ENCODE measurements around the gene CDH3.

CDH3 gene

DNA sequence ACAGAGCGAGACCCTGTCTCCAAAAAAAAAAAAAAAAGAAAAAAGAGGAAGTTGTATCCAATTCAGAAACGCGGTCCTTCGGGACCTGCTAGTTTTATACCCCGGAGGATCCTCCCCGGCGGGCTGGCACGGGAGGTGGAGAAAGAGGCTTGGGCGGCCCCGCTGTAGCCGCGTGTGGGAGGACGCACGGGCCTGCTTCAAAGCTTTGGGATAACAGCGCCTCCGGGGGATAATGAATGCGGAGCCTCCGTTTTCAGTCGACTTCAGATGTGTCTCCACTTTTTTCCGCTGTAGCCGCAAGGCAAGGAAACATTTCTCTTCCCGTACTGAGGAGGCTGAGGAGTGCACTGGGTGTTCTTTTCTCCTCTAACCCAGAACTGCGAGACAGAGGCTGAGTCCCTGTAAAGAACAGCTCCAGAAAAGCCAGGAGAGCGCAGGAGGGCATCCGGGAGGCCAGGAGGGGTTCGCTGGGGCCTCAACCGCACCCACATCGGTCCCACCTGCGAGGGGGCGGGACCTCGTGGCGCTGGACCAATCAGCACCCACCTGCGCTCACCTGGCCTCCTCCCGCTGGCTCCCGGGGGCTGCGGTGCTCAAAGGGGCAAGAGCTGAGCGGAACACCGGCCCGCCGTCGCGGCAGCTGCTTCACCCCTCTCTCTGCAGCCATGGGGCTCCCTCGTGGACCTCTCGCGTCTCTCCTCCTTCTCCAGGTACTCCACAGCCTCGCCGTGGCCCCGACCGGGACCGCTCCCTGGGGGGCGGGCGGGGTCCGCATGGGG, at the start of gene CDH3:
Gene CDH3 (plus strand): TSS at position 596 of the 779 bp plus-strand sequence. CDS start 70 bp downstream, at position 666.
- peak; percentile 52 for DNase-seq (ENCODE audit: low read depth, low spot score)

DNA sequence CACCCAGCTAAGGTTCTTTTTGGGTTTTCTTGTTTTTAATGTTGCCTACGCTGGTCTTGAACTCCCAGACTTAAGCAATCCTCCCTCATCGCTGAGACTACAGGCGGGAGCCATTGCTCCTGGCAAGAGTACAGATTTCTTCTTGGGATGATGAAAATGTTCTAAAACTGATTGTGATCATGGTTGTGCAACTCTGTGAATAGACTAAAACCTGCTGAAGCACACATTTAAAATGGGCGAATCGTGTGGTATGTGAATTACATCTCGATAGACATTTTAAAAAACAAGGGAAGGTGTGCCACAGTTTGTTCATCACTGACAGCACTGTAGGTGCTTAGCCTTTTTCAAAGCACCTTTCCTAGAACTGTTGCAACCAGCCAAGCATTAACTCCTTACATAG, 48.8 kb upstream of the CDH3 start:
- no peak for DNase-seq (ENCODE audit: low read depth, low spot score)

DNA sequence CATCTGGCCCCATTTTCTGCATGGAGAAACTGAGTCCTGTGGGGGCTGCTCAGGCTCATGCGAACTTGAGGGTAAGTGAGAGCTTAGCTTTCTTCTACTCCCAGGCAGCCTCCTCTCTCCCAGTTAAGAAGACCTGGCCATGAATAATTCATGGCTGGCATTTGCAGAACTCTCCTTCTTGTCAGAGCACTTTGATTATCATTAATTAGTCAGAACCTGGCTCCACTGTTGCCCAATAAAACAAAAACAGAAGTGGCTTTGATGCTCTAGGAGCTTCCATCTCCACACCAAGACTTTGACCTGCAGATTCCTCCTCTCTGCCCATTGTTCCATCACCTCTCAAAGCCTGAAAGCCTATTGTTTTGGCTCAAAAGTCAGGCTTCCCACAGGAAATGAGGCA, 45.5 kb upstream of the CDH3 start:
- no peak for DNase-seq (ENCODE audit: low read depth, low spot score)

DNA sequence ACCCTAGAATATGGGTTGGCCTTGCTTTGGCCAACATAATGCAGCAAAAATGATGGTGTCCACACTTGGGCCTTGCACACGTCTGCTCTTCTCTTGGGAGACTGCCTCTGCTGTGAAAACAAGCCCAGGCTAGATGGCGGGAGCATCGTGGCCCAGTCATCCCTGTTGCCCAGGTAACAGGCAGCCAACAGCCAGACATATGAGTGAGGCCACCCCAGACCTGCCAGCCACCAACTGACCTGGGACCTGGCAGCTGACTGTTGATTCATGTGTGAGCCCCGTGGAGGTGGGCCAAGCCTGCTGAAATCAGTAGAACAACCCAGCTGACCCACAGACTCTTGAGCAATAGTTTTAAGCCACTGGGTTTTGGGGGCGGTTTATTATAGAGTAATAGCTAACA, 39.4 kb upstream of the CDH3 start:
- DNase-seq (ENCODE audit: low read depth, low spot score): no peak

DNA sequence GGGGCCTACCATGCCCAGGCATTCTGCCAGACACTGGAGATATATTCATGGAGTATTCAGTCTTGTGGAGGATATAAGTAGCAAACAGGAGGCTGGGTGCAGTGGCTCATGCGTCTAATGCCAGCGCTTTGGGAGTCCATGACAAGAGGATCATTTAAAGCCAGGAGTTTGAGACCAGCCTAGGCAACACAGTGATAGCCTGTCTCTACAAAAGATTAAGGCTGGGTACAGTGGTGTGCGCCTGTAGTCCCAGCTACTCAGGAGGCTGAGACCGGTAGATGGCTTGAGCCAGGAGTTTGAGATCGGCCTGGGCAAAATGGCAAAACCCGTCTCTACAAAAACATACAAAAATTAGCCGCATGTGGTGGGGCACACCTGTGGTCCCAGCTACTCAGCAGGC, 37.7 kb upstream of the CDH3 start:
- no peak for DNase-seq (ENCODE audit: low read depth, low spot score)

DNA sequence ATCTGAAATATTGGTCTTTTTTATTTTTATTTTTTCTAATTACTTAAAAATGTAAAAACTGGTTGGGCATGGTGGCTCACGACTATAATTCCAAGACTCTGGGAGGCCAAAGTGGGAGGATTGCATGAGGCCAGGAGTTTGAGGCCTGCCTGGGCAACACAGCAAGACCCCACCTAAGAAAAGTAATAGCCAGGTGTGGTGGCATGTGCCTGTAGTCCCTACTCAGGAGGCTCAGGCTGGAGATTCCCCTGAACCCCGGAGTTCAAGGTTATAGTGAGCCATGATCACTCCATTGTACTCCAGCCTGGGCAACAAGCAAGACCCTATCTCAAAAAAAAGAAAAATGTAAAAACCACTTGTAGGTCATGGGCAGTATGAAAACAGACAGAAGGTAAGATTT, 36.8 kb upstream of the CDH3 start:
- DNase-seq (ENCODE audit: low read depth, low spot score): no peak

DNA sequence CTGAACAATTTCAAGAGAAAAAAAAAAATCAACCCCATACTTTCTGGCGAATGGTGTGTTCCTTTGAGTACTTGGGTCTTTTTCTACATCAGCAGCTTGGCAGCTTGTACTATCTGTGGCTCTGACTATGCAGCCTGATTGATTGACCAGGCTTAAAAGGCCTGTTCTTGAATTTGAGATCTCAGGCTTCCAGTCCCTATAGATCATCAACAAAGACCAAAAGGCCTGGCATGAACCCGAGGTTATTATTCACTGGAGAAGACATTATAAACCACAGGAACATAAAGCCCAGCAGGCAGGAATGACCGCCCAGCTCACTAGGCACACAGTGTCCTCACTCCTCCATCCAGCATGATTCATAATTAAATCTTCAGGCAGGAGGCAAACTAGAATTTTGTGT, 32.1 kb upstream of the CDH3 start:
- no peak for DNase-seq (ENCODE audit: low read depth, low spot score)

DNA sequence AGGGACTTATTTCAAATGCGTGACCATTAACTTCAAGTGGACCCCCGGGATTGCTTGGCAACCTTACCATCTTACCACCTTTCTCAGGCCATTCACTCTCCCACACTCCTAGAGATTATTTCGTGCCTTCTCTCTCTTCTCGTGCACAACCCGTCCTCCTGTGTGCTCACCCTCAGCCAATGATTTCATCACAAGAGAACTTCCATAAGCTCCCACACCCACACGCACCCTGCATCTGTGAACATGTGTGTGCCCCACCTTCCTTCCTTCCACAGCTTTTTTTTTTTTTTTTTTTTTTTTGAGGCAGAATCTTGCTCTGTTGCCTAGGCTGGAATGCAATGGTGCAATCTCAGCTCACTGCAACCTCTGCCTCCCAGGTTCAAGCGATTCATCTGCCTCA, 27.4 kb upstream of the CDH3 start:
- DNase-seq (ENCODE audit: low read depth, low spot score): no peak

DNA sequence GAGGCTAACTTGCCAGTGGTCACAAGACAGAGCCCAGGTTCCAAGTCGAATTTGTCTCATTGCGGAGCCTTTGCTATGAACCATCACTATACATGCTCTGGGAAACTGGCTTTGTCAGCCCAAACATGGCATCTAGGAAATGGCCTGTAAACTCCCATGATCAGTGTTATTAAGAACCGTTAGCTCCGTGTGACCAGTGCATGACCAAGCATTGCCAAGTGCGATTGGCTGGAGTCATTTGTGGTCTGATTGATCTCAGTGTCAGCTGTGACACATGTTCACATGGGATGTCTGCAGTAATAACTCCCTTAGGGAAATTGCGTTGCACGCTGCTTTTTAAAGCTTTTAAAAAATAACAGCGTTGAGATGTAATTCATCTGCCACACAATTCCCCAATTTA, 18.6 kb upstream of the CDH3 start:
- DNase-seq (ENCODE audit: low read depth, low spot score): no peak

DNA sequence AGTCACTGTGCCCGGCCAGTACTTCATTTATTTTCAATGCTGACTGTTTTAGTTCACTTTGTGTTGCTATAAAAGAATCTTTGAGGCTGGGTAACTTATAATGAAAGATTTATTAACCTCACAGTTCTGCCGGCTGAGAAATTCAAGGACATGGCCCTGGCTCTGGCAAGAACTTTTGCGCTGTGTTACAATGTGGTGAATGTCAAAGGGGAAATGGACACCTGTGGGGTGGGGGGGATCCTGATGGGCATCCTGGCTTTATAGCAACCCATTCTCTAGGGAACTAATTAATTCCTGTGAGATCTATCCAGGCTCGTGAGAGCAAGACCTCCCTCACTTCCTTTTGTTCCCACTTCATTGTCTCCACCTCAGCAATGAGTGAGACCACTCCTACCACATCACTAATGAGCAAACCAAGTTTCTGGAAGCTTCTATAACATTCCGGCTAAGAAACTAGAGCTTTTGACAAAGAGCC, 17.1 kb upstream of the CDH3 start:
- DNase-seq (ENCODE audit: low read depth, low spot score): no peak

DNA sequence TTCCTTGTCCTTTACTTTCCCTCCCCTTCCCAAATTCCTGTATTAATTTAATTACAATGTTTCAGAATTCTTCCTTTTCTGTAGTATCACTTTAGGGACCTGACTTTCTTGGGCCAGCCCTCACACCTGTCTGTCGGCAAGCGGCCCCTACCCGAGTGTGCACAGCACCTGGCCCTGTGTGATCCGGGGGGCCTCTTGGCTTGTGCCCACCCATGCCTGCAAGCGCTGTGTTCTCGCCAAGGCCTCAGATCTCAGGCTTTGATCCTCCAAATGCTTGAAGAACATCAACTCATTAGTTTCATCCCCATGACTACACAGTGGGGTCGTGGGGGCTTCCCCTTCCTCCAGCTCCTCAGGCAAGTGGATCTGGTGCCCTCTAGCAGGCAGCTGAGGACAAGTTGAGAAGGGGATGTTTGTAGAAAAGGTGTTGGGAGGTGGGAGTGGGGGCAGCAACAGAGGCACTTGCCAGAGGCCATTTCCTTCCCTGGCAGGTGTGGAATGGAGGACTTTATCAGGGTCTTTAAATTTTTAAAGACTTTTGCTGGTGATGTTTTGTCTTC, 15.7 kb upstream of the CDH3 start:
- no peak for DNase-seq (ENCODE audit: low read depth, low spot score)

DNA sequence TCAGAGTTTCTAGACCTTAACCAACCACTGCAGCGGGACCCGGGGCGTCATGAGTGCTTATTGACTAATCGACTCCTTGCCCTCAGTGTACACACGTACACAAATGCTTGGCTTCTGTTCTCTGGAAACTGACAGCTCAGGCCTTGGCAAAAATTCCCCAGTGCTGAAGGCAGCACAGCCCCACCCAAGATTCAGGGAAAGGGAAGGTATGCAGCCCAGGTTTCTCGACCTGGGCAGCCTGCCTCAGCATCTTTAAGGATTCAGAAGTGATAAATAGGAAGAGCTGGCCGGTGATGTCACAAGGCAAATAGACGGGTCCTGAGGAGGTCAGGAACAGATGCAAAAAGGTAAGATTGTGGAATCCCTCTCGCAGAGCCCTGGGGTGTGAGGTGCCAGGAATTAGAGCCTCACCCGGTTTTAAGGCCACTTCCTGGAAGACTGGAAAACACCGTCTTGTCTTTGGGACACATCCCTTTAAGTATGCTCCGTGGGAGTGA, 9.0 kb upstream of the CDH3 start:
- no peak for DNase-seq (ENCODE audit: low read depth, low spot score)

DNA sequence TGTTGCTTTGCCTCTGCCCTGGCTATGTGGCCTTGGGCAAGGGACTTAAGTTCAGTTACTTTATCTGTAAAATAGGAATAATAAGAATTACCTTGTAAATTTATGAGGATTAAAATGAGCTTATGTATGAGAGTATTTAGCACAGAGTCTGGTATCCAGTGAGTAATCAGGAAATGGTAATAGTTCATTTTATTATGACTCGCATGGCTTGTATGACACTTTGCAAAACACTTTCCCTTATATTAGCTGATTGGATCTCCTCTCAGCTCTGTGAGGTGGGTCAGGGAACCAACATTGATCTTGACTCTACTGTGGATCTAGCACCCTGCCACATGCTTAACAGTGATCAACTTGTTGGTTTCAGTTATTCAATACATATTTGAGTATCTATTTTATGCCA, 8.3 kb upstream of the CDH3 start:
- DNase-seq (ENCODE audit: low read depth, low spot score): no peak

DNA sequence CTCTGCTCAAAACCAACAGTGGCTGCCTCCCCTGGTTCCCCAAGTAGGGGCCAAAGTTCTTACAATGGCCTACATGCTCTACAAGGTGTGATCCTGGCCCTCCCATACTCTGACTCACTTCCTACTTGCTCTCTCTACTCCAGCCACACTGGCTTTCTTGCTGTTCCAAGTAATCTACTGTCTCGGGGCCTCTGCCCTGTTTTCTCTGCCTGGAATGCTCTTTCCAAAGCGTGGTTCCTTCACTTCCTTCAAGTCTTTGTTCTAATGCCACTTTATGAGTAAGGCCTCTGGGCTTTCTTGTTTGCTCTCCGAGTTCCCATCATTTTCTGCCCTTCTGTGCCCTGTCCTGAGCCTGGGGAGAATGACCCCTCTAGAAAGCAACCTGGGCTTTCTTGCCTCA, 4.1 kb upstream of the CDH3 start:
- DNase-seq (ENCODE audit: low read depth, low spot score): no peak

DNA sequence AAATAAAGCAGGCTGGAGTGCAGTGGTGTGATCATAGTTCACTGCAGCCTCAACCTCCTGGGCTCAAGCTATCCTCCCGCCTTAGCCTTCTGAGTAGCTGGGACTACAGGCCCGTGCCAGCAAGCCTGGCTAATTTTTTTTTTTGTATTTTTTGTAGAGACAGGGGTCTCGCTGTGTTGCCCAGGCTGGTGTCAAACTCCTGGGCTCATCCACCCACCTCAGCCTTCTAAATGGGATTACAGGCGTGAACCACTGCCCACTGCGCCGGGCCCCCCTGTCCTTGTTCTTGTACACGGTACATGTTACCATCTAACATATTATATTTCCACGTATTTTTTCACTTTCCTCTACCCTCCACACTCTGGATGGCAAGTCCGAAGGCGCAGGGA, 3.1 kb upstream of the CDH3 start:
- DNase-seq (ENCODE audit: low read depth, low spot score): no peak

DNA sequence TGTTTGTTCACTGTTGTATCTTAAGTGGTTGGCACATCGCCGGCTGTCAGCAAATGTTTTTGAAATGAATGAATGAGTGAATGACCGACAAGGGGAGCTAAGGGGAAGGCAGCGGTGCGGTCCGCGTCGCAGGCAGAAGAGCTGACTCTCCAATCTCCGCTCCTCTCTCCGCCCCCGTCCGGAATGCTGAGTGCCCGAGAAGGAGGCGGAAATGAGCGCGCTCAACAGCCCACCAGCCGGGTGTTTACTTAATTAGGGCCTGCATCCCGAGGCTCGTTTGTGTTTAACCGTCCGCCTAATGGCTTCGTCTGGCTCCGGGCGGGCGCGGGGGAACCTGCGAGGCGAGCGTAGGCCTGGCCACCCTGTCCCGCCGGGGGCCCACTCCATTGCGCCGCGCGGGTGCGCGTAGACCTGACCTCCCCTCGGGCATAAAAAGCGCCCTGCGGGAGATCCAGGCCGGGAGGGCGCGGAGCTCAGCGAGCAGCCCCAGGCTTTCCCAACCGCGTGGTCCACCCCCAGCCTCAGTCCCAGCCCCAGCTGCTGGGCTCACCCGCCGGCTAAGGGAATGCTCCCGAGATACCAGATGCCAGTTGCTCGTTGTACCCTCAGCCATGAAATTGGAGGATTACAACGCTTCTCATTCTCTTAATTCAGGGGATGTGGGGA, 2.5 kb upstream of the CDH3 start:
- DNase-seq (ENCODE audit: low read depth, low spot score): no peak

DNA sequence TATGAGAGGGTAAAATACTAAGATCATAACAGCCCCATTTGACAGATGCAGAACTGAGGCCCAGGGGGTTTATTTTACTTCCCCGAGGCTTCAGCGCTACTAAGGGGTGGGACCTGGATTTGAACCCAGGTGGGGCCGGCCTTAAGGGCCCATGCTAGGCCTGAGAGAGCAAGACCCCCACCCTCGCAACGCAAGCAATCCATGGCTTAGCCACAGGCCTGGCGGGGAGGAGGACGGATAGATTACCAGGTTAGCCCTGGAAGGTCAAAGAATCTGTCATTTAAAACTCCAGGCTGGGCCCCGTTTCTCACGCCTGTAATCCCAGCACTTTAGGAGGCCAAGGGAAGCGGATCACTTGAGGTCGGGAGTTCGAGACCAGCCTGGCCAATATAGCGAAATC, 1.9 kb upstream of the CDH3 start:
- DNase-seq (ENCODE audit: low read depth, low spot score): no peak

DNA sequence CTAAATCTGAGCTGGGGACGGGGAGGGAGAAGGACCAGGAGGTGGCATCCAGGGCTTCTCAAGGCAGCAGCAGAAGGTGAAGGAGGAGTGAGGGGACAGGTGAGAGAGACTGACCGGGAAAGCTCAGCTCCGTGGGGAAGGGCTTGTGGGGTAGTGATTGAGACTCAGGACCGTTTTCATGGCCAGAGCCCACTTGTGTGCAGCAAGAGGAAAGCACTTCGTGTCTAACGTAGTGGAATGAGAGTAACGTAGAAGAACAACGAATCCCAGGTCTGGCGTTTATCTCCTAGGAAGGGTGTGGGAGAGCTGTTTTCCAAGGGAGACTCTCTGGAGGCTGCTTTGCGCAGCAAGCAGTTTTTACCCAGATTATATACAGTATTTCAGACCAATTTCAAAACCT, 1.3 kb upstream of the CDH3 start:
- no peak for DNase-seq (ENCODE audit: low read depth, low spot score)

DNA sequence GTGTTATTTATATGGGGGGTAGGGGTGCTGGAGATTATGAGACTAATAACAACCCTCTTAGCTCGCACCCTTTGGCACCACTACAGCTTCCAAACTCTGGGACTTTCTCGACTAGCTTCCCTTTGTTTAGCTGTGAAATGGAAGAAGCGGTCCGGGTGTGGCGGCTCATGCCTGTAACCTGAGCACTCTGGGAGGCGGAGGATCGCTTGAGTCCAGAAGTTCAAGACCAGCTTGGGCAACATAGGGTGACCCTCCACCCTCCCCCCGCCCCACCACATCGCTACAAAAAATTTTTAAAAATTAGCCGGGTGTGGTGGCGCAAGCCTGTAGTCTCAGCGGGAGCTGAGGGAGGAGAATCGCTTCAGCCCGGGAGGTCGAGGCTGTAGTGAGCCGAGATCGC, 814 bp upstream of the CDH3 start:
- DNase-seq (ENCODE audit: low read depth, low spot score): no peak

DNA sequence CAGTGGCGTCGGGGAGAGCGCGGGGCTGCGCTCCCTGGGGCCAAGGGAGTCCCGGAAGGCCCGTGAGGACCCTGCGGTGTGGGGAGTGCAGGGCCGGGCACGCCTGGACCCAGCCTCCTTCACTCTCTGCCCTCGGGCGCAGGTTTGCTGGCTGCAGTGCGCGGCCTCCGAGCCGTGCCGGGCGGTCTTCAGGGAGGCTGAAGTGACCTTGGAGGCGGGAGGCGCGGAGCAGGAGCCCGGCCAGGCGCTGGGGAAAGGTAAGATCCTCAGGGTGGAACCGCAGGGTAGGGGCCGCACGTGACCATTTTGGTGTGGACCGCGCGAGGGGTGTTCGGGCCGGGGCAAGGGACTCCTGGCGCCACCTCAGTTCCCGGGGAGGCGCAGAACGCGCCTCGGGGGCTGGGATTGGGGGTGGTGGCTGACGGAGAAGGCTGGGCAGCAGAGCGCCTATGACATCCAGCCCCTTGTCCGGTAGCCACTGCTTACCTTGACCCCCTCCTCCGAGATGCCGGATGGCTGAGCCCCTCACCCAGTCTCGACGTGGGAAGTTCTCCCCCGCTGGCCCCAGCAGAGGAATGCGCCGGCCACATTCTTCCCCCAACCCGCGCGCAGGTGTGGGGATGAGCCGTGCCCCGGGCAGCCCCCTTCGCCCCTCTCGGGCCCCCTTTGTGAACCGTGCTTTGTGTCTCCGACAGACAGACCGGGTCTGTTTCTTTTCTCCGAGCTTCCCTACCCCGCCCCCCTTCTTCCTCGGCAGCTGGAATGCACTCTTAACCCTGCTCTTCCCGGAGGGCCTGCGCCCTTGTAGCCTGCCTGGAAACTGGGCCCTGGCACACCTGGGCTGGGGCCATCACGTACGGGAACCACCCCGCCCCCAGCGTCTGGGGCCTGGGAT, 631 bp downstream of the CDH3 start:
- DNase-seq (ENCODE audit: low read depth, low spot score): no peak

DNA sequence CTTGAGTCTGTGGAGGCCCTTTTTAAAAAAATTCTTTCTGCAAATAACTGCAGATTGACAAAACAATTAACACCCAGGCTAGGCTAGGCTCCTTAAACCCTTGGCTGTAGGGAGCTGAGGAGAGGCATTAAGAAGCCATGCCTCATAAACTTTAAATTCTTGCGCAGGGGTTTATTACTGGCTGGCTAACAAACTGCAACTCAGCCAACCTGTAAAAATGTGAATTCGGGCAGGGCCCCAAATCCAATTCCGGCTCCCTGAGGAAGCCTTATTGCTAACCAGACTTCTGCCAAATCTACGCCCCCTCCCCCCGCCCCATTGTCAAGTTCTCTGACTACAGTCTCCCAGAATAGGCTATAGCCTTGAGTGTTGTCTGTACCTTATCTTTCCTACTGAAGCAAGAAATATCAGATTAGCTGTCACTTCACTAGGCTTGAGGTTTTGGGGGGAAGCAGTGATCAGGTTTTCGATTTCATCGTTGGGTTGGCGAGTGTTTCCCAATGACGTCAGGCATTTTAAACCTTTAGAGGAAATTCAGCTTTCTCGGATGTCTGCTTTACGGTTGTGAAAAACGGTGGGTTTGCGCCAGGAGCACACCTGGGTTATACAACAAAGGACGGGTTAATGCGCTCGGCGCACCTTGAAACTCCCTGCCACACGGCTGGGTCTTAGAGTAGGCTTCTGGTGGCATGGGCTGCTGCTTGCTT, 2.0 kb downstream of the CDH3 start:
- DNase-seq (ENCODE audit: low read depth, low spot score): no peak

All from iPS DF 19.7 (cell line).